ENCODE measurements around the gene JAKMIP1.

JAKMIP1 gene

GRCh38 chr4:5979981-5980380 is 220.4 kb downstream of the JAKMIP1 start:
- DNase-seq, result no peak

- DNase-seq, result no peak
Observed at GRCh38 chr4:5976921-5977320, 223.4 kb downstream of the JAKMIP1 start.

GRCh38 chr4:5976431-5976830 is 223.9 kb downstream of the JAKMIP1 start:
- no peak for DNase-seq

Data from NCI-H2081 treated with DMSO at 0.1 percent for 48 hours (cell line).